GM18861 (cell line): ENCODE measurements around the gene MCTP2.
A peak's percentile ranks its signal among the peaks of the same experiment; 100 is the strongest.

ENCODE experiments used
- ATAC-seq: cut with Tn5 transposase; IDR thresholded peaks from one replicate; pipeline ENCODE4 v1.9.1; 2021; ENCODE audit not compliant: unreplicated experiment

MCTP2 gene

GRCh38 chr15:94293411-94294402 is 62.3 kb downstream of the MCTP2 start:
- no peak for ATAC-seq

- no peak for ATAC-seq
These were observed 63.2 kb downstream of the MCTP2 start for GRCh38 chr15:94294556-94294955.

GRCh38 chr15:94295275-94295674 is 63.9 kb downstream of the MCTP2 start:
- no peak for ATAC-seq

GRCh38 chr15:94296717-94297116 is 65.4 kb downstream of the MCTP2 start:
- no peak for ATAC-seq

GRCh38 chr15:94297558-94297957 is 66.2 kb downstream of the MCTP2 start:
- peak; percentile 86 for ATAC-seq

- ATAC-seq = no peak
These were observed 67.0 kb downstream of the MCTP2 start for GRCh38 chr15:94298364-94298763.

- ATAC-seq = no peak
These were observed 69.3 kb downstream of the MCTP2 start for GRCh38 chr15:94300612-94301011.

GRCh38 chr15:94305133-94305532 is 73.8 kb downstream of the MCTP2 start:
- peak; percentile 49 for ATAC-seq

- ATAC-seq = peak; percentile 81
These were observed 75.6 kb downstream of the MCTP2 start for GRCh38 chr15:94306700-94307650.

- no peak for ATAC-seq
These were observed 81.6 kb downstream of the MCTP2 start for GRCh38 chr15:94312946-94313345.

GRCh38 chr15:94314639-94315038 is 83.3 kb downstream of the MCTP2 start:
- no peak for ATAC-seq

- ATAC-seq = no peak
These were observed 85.8 kb downstream of the MCTP2 start for GRCh38 chr15:94317211-94317610.

- ATAC-seq = no peak
These were observed 90.8 kb downstream of the MCTP2 start for GRCh38 chr15:94322141-94322540.

GRCh38 chr15:94323076-94323475 is 91.7 kb downstream of the MCTP2 start:
- ATAC-seq = no peak

- ATAC-seq = peak; percentile 71
These were observed 92.9 kb downstream of the MCTP2 start for GRCh38 chr15:94324117-94324826.

GRCh38 chr15:94324835-94325767 is 93.7 kb downstream of the MCTP2 start:
- ATAC-seq = no peak

GRCh38 chr15:94327356-94327936 is 96.1 kb downstream of the MCTP2 start:
- no peak for ATAC-seq

- ATAC-seq = no peak
These were observed 100.4 kb downstream of the MCTP2 start for GRCh38 chr15:94331731-94332130.

GRCh38 chr15:94335616-94336015 is 104.3 kb downstream of the MCTP2 start:
- no peak for ATAC-seq
